HFFc6 (cell line): ENCODE data around the gene PPFIBP2. TPM values are rescaled to one million over a fixed set of nuclear protein-coding genes. Genes with fewer than 3 reads are reported as not detected.
A peak's percentile ranks its signal among the peaks of the same experiment; 100 is the strongest.

Source experiments
- DNase-seq: peaks from one replicate; pipeline ENCODE4 v3.0.0-alpha.2; 2018
- H3K27ac Mint-ChIP-seq: 2 replicates; pipeline ENCODE4 v1.8.0; 2020; ENCODE audit warnings: mild to moderate bottlenecking, mixed read lengths
- H3K27me3 Mint-ChIP-seq: 2 replicates; pipeline ENCODE4 v1.8.0; 2021; ENCODE audit warnings: mild to moderate bottlenecking, moderate library complexity, mixed read lengths; ENCODE audit not compliant: insufficient read depth
- H3K36me3 Mint-ChIP-seq: 2 replicates; pipeline ENCODE4 v1.8.0; 2021; ENCODE audit warnings: low read depth, mixed read lengths
- H3K4me1 Mint-ChIP-seq: 2 replicates; pipeline ENCODE4 v1.8.0; 2020; ENCODE audit warnings: low read depth, mixed read lengths
- H3K4me3 Mint-ChIP-seq: 2 replicates; pipeline ENCODE4 v1.8.0; 2020; ENCODE audit warnings: mild to moderate bottlenecking, moderate library complexity, mixed read lengths
- H3K9me3 Mint-ChIP-seq: 2 replicates; pipeline ENCODE4 v1.8.0; 2020; ENCODE audit warnings: mild to moderate bottlenecking, mixed read lengths
- CTCF ChIP-seq: fragments of 200-600 bp; sonication (generic); IDR thresholded peaks from 2 replicates; pipeline ENCODE4 v1.5.0; 2021; ENCODE audit warnings: antibody characterized with exemption, mild to moderate bottlenecking
- total RNA-seq, 6 experiments: library from RNA; stranded (reverse); fragmentation: NEBNext Ultra II Directional; extraction: Animal tissue kit (Norgen Biotek cat#: 25700); gene quantifications; 2 replicates in 1 of 6; 3 replicates in 5 of 6; pipeline ENCODE4 v1.2.3, GENCODE V29; 2021

PPFIBP2 gene
- total RNA-seq, 6 experiments from 2014 or later = 6.0 to 8.5 (median 7.3) TPM

GRCh38 chr11:7651140-7651551 lies 137.3 kb downstream of the PPFIBP2 start:
- no peak for TF ChIP-seq CTCF
- peaks cover 4% of the 10 kb centered on the region for H3K27me3 Mint-ChIP-seq
- peak; percentile 74 for DNase-seq
- H3K9me3 Mint-ChIP-seq = no peaks in the 10 kb centered on the region
- H3K4me1 Mint-ChIP-seq = peaks cover 26% of the 10 kb centered on the region
- H3K4me3 Mint-ChIP-seq = no peak overlapping the region
- H3K36me3 Mint-ChIP-seq = 0 out of 2 replicates have a peak, but pooled peaks cover 10% of the 10 kb centered on the region
- H3K27ac Mint-ChIP-seq = no peak overlapping the region

- no peaks in the 10 kb centered on the region for H3K9me3 Mint-ChIP-seq
- 0 out of 2 replicates have a peak, but pooled peaks cover 10% of the 10 kb centered on the region for H3K36me3 Mint-ChIP-seq
- peaks cover 24% of the 10 kb centered on the region for H3K4me1 Mint-ChIP-seq
- H3K27me3 Mint-ChIP-seq = peaks cover 4% of the 10 kb centered on the region
- DNase-seq = no peak
- H3K27ac Mint-ChIP-seq = no peak overlapping the region
- TF ChIP-seq CTCF = no peak
- H3K4me3 Mint-ChIP-seq = no peak overlapping the region
Measured at GRCh38 chr11:7651700-7652099, 137.9 kb downstream of the PPFIBP2 start.

- H3K36me3 Mint-ChIP-seq = 0 out of 2 replicates have a peak, but pooled peaks cover 10% of the 10 kb centered on the region
- no peak for TF ChIP-seq CTCF
Measured at GRCh38 chr11:7654195-7654705, 140.5 kb downstream of the PPFIBP2 start.

DNA sequence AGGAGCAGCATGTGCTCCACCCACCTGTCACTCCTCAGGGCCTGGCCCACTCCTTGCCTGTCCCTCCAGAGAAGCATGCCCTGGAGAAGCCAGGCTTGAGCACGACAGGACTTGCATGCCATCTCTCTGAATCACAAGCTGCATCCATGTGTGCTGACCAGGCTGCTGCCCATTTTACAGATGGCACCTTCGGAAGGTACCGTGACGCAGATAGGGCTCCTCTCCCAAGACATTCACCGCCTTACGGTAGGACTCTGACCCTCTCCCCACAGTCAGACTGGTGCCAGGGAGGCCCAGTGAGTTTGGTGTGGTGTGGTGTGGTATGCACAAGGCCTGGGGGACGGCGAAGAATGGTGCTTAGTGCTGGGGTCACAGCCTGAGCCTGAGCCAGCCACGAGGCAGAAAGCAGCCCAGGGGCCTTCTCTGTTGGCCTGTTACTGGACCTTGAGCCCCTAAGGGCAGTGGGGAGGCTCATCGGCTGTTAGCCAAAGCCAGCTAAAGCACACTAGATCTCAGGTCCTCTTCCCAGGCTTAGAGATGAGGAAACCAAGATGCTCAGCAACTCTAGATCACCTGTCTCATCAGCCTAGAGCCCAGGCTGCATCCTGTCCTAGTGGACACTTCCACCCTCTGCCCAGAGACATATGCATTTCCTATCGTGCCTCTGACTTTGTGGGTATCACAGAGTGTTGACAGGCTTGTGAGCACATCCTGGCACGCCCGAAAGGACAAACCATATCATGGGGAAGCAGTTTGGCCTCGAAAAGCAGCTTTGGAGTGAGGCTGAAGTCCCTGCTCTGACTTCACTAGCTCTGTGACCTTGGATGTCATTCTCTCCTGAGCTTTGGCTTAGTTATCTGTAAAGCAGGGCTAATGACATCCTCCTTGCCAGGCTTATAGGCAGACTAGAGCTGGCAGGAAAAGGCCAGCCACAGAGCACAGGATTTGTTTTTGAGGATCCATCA lies 141.7 kb downstream of the PPFIBP2 start:
- Mint-ChIP-seq H3K4me1 (peaks cover 14% of the 10 kb centered on the region), H3K27ac (no peak overlapping the region), H3K4me3 (no peak overlapping the region), H3K9me3 (no peaks in the 10 kb centered on the region), H3K27me3 (peaks cover 4% of the 10 kb centered on the region), H3K36me3 (no peaks in the 10 kb centered on the region)
- no peak for TF ChIP-seq CTCF
- no peak for DNase-seq

More at GRCh38 chr11:7654195-7654705, 140.5 kb downstream of the PPFIBP2 start:
- Mint-ChIP-seq H3K27me3 (peaks cover 4% of the 10 kb centered on the region), H3K4me1 (peaks cover 15% of the 10 kb centered on the region), H3K9me3 (no peaks in the 10 kb centered on the region), H3K27ac (no peak overlapping the region), H3K4me3 (no peak overlapping the region)
- no peak for DNase-seq

GRCh38 chr11:7656704-7657103 lies 142.9 kb downstream of the PPFIBP2 start:
- Mint-ChIP-seq H3K9me3 (no peaks in the 10 kb centered on the region), H3K4me3 (no peak overlapping the region), H3K4me1 (peaks cover 2% of the 10 kb centered on the region), H3K36me3 (no peaks in the 10 kb centered on the region; the same call in 1 of the 2 replicates), H3K27me3 (peaks cover 2% of the 10 kb centered on the region; the same call in 1 of the 2 replicates), H3K27ac (no peak overlapping the region)
- no peak for TF ChIP-seq CTCF
- no peak for DNase-seq
